LNCaP clone FGC (cell line): ENCODE data around the gene P2RX2.

ENCODE experiments used
- DNase-seq: peaks from one replicate; pipeline ENCODE4 v3.0.0-alpha.2; 2011; ENCODE audit warnings: low read depth
- H3K4me3 ChIP-seq: 2 replicates; pipeline ENCODE4 v1.5.1; 2011; ENCODE audit warnings: mild to moderate bottlenecking, low read depth, low read length, control low read depth
- TF ChIP-seq, protein P1 (sequence below): IDR thresholded peaks from 2 replicates; pipeline ENCODE4 v1.5.1; 2012; ENCODE audit warnings: mild to moderate bottlenecking; ENCODE audit not compliant: control insufficient read depth, insufficient read depth; ENCODE audit errors: extremely low read depth

The P2RX2 gene

GRCh38 chr12:132606466-132606865, 12.1 kb upstream of the P2RX2 start:
- DNase-seq: no peak
- TF ChIP-seq, protein P1, sequence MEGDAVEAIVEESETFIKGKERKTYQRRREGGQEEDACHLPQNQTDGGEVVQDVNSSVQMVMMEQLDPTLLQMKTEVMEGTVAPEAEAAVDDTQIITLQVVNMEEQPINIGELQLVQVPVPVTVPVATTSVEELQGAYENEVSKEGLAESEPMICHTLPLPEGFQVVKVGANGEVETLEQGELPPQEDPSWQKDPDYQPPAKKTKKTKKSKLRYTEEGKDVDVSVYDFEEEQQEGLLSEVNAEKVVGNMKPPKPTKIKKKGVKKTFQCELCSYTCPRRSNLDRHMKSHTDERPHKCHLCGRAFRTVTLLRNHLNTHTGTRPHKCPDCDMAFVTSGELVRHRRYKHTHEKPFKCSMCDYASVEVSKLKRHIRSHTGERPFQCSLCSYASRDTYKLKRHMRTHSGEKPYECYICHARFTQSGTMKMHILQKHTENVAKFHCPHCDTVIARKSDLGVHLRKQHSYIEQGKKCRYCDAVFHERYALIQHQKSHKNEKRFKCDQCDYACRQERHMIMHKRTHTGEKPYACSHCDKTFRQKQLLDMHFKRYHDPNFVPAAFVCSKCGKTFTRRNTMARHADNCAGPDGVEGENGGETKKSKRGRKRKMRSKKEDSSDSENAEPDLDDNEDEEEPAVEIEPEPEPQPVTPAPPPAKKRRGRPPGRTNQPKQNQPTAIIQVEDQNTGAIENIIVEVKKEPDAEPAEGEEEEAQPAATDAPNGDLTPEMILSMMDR: no peak

GRCh38 chr12:132606927-132607326, 11.6 kb upstream of the P2RX2 start:
- TF ChIP-seq, protein P1: no peak
- DNase-seq: no peak
- no peak overlapping the region for H3K4me3 ChIP-seq

More at GRCh38 chr12:132606466-132606865, 12.1 kb upstream of the P2RX2 start:
- H3K4me3 ChIP-seq: no peak overlapping the region

DNA sequence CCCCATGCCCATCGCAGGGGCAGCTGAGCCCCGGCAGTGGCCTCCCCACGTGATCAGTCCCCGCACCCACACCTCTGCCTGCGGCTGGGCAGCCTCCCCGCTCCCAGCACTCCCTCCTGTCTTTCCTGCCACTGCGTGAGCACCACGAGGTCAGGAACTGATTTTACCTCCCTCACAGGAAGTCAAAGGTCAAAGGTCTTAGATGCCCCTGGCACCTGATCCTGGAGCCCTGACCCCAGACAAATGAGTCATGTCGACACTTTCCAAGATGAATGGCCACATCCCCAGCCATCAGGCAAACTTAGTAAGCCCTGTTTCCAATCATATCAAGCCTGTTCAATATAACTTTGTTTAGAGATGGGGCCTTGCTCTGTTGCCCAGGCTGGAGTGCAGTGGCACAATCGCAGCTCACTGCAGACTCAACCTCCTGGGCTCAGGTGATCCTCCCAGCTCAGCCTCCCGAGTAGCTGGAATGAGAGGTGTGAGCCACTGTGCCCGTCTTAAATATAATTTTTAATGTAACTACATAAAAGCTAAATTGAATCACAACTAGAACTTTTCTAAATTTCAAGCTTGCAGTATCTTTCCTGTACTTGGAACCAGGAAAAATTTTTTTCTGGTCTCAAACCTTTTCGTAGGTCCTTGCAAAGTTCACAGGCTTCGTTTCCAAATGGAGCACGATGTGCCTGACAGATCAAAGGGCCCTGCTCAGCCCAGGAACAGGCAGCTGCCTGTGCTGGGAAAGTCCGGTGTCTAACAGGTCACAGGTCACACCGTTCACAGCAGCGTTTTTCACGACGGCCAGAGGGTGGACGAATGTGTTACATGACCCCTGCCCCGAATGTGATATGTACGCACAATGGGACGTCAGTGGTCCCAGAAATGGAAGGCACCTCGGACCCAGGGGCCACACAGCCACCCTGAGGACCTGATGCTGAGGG, 10.1 kb upstream of the P2RX2 start:
- H3K4me3 ChIP-seq: no peak overlapping the region
- TF ChIP-seq, protein P1: no peak
- DNase-seq: no peak

DNA sequence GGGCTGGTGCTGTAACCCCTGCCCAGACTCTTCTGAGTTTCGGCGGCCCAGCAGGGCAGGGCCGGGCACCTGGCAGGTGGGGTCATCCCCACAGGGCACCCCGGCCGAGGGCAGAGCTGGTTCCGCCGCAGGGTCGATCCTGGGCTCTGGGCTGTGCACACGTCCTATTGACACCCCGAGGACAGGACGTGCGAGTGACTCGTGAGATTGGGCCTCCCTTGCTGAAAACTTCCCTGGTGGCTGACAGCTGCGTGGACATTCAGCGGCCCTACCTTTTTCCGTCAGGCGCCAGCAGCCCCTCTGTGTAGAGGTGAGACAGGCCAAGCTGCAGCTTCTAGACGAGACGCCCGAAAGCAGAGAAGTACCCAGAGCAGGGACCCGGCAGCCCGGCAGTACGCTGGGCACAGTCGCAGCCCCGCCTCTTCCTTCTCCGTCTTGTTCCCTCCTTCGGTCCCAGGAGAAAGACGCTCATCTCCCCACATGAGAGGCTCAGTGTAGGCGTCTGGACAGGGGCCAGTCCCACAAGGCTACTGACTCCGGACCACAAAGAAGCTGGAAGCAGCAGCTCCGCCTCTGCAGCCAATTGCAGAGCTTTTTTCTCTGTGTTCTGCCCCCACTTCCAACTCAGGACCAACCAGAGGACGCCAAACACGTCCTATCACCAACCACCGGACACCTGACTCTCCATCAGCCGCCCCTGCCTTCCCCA, 8.4 kb upstream of the P2RX2 start, which contains the start of gene LRCOL1:
Gene LRCOL1 (minus strand): TSS at position 532 of the 709 bp plus-strand sequence. CDS start 4,331 bp downstream, outside the sequence.
- no peak for DNase-seq
- H3K4me3 ChIP-seq: no peak within 1 kb of the TSS
- TF ChIP-seq, protein P1: no peak

DNA sequence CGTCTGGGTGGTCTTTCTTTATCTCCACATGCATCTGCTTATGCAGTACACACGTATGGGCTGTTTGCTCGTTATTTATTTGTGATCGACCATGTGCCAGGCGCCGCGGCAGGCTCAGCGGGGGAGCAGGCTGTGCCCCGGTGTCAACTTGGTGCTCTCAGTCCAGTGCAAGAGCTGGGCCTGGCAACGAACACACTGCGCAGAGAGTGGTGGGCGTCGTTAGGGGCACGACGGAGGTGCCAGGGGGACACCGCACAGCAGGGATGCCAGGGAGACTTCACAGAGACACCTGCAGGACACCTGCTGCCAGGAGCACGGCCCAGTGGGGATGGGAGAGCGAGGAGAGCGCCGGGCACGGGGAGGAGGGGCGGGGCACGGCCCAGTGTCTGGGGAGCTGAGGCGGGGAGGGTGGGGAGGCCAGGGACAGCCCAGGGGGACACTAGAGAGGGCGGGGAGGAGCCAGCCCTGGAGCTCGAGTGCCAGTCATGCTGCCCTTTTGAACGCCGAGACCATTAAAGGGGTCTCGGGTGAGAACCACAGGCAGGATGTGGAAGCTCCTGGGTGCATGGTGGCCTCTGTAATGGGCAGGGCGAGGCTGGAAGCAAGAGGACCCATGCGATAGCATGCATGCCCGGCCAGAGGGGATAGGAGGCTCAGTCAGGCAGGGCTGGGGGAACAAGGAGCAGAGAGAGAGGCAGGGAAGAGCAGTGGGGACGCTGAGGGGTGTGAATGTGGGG, 7.5 kb upstream of the P2RX2 start:
- TF ChIP-seq, protein P1: no peak
- no peak overlapping the region for H3K4me3 ChIP-seq
- DNase-seq: no peak

DNA sequence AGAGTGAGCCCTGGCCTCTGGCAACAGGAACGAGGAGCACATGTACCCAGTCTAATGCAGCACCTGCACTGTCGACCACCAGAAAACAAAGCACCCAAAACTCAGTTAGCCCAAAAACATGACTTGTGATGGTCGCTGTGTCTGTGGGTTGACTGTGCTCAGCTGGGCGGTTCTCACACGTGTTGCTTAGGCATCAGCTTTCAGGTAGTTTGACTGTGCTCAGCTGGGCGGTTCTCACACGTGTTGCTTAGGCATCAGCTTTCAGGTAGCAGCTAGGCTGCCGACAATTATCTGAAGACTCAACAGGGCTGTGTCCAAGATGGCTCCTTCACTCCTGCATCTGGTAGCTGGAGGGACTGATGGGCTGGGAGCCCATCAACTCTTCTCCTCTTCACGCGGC, 7.0 kb upstream of the P2RX2 start:
- no peak for DNase-seq
- TF ChIP-seq, protein P1: no peak
- no peak overlapping the region for H3K4me3 ChIP-seq
